IPS-18c (cell line): ENCODE results near the gene IMMT.

ENCODE experiments used
- H3K4me3 ChIP-seq: 2 replicates; pipeline ENCODE4 v1.7.0; 2013; ENCODE audit warnings: low read depth, mild to moderate bottlenecking, low read length, moderate library complexity; ENCODE audit not compliant: insufficient read depth
- H3K9me3 ChIP-seq: one replicate; pipeline ENCODE4 v1.6.1; 2013; ENCODE audit warnings: mild to moderate bottlenecking, low read length, moderate library complexity; ENCODE audit not compliant: control insufficient read depth, insufficient read depth

Gene IMMT

DNA sequence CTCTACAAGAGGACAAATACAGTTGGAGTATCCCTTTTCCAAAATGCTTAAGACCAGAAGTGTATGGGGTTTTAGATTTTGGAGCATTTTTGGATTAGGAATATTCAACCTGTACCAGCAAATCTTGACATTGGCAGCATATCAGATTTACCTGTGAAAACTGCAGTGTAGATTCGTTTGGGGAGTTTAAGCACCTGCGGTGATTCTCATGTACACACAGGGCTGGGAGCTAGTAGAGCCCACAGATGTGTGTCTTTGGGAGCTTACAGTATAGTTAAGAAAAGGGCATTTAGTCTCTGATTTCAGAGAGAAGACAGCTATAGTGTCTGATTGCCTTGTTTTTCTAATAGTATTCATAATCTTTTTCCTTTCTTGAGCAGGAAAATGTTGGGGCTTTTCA lies 59.1 kb downstream of the IMMT start:
- H3K9me3 ChIP-seq: no peaks in the 10 kb centered on the region
- H3K4me3 ChIP-seq: no peak overlapping the region

DNA sequence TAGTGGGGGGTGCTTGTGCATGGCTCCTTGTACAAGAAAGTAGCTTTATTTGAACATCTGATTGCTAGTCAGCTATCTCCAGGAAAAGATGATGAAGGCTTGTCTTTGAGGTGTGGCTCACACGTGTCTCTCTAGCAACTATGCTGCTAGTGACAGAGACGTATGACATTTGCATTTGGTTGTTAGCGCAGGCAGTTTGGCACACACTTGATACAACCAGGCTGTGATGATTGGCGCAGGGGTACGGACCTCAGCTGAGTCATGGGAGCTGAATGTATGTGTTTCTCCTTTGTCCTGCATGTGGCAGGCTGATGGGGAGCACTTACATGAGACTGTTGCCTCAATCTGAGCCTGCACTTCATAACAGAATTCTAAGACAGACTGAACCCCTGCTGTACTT lies 59.6 kb downstream of the IMMT start:
- H3K9me3 ChIP-seq: no peaks in the 10 kb centered on the region

DNA sequence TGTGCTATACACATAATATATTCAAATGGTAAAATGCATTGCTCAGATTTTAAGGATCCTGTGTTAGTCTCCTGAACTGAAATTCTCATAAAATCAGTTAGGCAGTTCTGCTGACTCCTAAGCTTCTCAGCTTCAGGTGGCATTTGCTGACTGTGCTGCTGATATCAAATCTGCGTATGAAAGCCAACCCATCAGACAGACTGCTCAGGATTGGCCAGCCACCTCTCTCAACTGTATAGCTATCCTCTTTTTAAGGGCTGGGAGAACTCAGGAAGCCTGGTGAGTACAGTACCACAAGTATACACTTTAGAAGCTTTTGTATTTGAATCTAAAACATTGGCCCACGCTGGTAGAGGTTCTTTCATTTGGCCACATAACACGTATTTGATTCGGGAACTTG lies 60.6 kb downstream of the IMMT start:
- Histone ChIP-seq H3K9me3 (no peaks in the 10 kb centered on the region), H3K4me3 (no peak overlapping the region)

More for the DNA sequence above, 59.6 kb downstream of the IMMT start:
- H3K4me3 ChIP-seq: no peak overlapping the region

DNA sequence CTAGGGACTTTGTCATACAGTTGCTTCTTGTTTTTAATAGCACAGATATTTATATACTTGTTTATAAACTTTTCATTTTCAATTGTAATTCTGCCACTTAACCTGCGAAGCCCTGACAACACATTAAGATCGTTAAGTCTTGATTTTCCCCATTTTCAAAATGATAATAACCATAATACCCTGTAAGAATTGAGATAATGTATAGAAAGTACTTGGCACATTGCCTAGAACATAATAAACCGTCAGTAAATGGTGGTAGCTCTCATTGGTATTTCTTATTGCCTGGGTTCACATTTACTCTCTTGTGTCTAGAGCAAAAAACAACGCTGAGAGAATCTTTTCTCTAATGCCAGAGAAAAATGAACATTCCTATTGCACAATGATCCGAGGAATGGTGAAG lies 70.6 kb downstream of the IMMT start:
- no peak overlapping the region for H3K4me3 ChIP-seq
- H3K9me3 ChIP-seq: no peaks in the 10 kb centered on the region

DNA sequence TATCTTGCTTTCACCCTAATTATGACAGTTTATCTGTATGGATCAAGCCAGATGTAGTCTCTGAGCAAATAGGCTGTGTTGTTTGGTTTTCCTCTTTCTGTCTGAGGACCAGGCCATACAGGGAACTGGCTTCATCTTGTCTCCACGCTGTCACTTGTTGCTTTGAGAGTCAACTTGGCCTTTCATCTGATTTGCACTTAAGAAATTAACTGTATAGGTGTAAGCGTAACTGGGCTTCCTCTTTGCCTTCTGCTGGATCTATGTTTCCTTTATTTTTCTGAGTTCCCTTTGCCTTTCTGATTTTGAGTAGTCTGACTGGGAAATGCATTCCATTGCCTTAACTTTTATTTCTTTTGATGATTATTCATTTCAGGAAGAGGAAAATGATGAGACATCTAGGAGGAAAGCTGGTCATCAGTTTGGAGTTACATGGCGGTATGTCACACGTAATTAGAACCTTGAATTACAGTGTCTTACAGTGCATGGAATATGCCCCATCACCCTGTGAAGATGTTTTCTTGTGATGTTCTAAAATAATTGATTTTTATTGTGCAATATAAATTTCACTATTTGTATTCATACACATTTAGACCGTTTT lies 71.8 kb downstream of the IMMT start:
- no peak overlapping the region for H3K4me3 ChIP-seq
- no peaks in the 10 kb centered on the region for H3K9me3 ChIP-seq

- Histone ChIP-seq H3K4me3 (no peak overlapping the region), H3K9me3 (no peaks in the 10 kb centered on the region)
These were observed 77.1 kb downstream of the IMMT start for GRCh38 chr2:86118130-86118529.

GRCh38 chr2:86107031-86107430 lies 88.2 kb downstream of the IMMT start:
- Histone ChIP-seq H3K4me3 (peak overlapping the region; percentile 99), H3K9me3 (no peaks in the 10 kb centered on the region)

- Histone ChIP-seq H3K4me3 (peak within 1 kb of the TSS; percentile 99), H3K9me3 (no peaks in the 10 kb centered on the region)
These were observed 89.0 kb downstream of the IMMT start, which contains the start of gene PTCD3 for GRCh38 chr2:86105969-86106945. PTCD3 (plus strand) TSS chr2:86106235; CDS start chr2:86106248, 13 bp downstream.

DNA sequence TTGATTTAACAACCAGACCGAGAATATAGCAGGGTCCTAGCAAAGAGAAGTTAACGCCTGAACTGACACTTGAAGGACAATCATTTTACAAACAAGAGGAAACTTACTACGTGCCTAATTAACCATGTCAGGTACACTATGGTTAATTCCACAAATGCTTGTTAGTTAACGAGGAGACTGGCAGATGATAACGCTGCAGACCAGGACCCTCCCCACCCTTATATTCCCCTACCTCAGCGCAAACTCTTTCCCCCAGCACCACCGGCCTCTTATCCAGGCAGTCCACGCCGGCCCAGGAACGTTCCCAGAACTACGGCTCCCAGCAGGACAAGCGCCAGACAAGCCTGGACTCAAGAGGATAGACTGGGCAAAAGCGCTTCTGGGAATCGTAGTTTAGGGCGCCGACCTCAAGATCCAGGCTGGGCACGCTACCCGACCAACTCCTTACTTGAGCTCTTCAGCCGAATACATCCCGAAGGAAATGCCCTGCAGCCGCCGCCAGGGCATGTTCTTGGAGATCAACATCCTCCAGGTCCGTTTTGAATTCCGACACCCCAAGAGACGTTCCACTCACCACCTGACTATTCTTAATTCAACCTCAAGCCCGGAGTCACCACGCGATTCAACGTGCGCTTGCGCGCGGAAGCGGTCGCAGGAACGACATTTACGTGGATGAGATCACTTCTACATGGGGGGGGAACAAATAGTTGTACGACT lies 89.9 kb downstream of the IMMT start, which contains the start of gene POLR1A:
Gene POLR1A, minus strand, starts transcription at position 635 of the 717 bp plus-strand sequence. Its CDS starts 110 bp downstream, at position 525.
- Histone ChIP-seq H3K9me3 (no peaks in the 10 kb centered on the region), H3K4me3 (peak within 1 kb of the TSS; percentile 99)

- Histone ChIP-seq H3K9me3 (no peaks in the 10 kb centered on the region), H3K4me3 (no peak overlapping the region)
These were observed 93.1 kb downstream of the IMMT start for GRCh38 chr2:86102157-86102556.

DNA sequence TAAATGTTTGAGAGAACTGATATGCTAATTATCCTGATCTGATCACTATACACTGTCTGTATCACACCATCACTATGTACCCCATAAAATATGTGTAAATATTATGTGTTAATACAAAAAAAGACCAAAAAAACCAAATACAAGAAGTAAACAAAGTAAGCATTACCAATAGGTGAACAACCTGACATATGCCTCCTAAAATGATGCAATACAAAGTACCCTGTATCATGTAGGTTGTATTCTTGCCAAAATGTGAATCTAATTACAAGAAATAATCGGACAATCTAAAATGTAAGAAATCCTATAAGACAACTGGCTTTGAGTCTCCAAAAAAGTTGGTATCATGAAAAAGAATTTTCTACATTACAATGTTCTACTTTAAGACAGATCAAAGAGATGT lies 97.3 kb downstream of the IMMT start:
- Histone ChIP-seq H3K9me3 (no peaks in the 10 kb centered on the region), H3K4me3 (no peak overlapping the region)

DNA sequence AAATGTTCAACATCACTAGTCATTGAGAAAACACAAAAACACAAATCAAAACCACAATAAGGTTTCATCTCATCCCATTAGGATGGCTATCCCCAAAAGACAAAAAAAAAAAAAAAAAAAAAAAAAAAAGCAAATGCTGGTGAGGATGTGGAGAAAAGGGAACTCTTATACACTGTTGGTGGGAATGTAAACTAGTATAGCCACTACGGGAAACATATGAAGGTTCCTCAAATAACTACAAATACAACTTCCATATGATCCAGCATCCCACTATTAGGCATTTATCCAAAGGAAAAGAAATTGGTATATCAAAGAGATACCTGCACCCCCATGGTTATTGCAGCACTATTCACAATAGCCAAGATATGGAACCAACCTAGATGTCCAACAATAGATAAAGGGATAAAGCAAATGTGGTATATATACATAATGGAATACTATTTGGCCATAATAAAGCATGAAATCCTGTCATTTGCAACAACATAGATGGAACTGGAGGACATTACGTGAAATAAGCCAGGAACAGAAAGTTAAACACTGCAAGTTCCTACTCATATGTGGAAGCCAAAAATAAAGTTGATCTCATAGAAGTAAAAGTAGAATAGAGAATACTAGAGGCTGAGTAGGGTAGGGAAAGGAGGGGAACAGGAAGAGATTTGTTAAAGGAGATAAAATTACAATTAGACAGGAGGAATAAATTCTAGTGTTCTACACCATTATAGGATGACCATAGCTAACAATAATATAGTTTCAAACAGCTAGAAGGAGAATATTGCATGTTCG lies 98.0 kb downstream of the IMMT start:
- no peaks in the 10 kb centered on the region for H3K9me3 ChIP-seq

DNA sequence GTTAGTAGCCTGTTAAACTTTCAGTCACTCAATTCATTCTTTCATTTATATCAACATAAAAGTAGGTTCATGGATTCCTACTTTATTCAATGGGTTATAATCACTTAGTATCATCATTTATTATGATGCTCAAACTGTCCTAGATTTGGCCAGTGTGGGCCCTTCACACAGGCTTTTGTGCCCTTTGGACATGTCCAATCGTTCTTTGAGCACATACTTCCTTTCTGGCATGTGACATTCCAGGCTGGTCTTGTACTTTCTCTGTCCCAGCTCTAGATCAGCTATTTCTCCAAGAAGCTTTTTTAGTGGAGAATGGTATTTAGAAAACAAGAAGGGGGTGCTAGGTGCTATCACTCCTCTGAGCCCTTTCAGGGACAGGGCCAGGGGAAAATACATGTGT lies 101.0 kb downstream of the IMMT start:
- Histone ChIP-seq H3K4me3 (no peak overlapping the region), H3K9me3 (no peaks in the 10 kb centered on the region)

More for the DNA sequence above, 98.0 kb downstream of the IMMT start:
- no peak overlapping the region for H3K4me3 ChIP-seq
